ENCODE measurements around the gene CATSPER3. TPM values are rescaled to one million over a fixed set of nuclear protein-coding genes. Genes with fewer than 3 reads are reported as not detected.

CATSPER3 gene
- polyA plus RNA-seq, 1 donor (not counting 4 experiments of a cell fraction or from before 2014, with no cell fraction given) = 0.31 TPM

GRCh38 chr5:135016861-135017290 is 49.2 kb downstream of the CATSPER3 start:
- H3K36me3 ChIP-seq (ENCODE audit: control insufficient read depth in 2 of 2, extremely low read depth in 1 of 2, insufficient read depth in 2 of 2, low read length in 2 of 2) = no peaks in the 10 kb centered on the region
- H3K27me3 ChIP-seq (ENCODE audit: control insufficient read depth, extremely low read depth, insufficient read depth, low read length) = peaks cover 3% of the 10 kb centered on the region
- no peak overlapping the region for H3K9ac ChIP-seq (ENCODE audit: control insufficient read depth, extremely low read depth, insufficient read depth, low read length)
- no peaks in the 10 kb centered on the region for H4K20me1 ChIP-seq (ENCODE audit: control insufficient read depth, extremely low read depth, insufficient read depth, low read length)
- no peak overlapping the region for H3K4me2 ChIP-seq (ENCODE audit: control insufficient read depth, extremely low read depth, insufficient read depth, low read depth, low read length)
- H2AFZ ChIP-seq (ENCODE audit: control insufficient read depth, low read length) = no peak overlapping the region
- no peaks in the 10 kb centered on the region for H3K4me1 ChIP-seq (ENCODE audit: control insufficient read depth, extremely low read depth, insufficient read depth, low read length)
- DNase-seq (ENCODE audit: low read depth, low spot score) (no peak), FAIRE-seq (no peak)
- dilution Hi-C loops (cut with MboI; ENCODE audit: extremely low pct_ligation_motif_present, low sequenced_read_pairs) = no loop called here
- no peak overlapping the region for H3K4me3 ChIP-seq (ENCODE audit: control insufficient read depth in 2 of 3, extremely low read depth in 1 of 3, insufficient read depth in 2 of 3, low read depth in 1 of 3, low read length in 3 of 3)
- no peak overlapping the region for H3K27ac ChIP-seq (ENCODE audit: control insufficient read depth, insufficient read depth, low read length)
- TF ChIP-seq, protein P1, sequence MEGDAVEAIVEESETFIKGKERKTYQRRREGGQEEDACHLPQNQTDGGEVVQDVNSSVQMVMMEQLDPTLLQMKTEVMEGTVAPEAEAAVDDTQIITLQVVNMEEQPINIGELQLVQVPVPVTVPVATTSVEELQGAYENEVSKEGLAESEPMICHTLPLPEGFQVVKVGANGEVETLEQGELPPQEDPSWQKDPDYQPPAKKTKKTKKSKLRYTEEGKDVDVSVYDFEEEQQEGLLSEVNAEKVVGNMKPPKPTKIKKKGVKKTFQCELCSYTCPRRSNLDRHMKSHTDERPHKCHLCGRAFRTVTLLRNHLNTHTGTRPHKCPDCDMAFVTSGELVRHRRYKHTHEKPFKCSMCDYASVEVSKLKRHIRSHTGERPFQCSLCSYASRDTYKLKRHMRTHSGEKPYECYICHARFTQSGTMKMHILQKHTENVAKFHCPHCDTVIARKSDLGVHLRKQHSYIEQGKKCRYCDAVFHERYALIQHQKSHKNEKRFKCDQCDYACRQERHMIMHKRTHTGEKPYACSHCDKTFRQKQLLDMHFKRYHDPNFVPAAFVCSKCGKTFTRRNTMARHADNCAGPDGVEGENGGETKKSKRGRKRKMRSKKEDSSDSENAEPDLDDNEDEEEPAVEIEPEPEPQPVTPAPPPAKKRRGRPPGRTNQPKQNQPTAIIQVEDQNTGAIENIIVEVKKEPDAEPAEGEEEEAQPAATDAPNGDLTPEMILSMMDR (optimal IDR thresholded peaks at IDR 0.05 in 1 of 3, IDR thresholded peaks at IDR 0.05 in 1 of 3, conservative IDR thresholded peaks at IDR 0.05 in 1 of 3; ENCODE audit: extremely low read depth in 1 of 3, insufficient read depth in 2 of 3, low read length in 3 of 3) = no peak
- TF ChIP-seq EZH2 (IDR thresholded peaks at IDR 0.05; ENCODE audit: low read length) = no peak
- H3K9me1 ChIP-seq (ENCODE audit: control insufficient read depth, extremely low read depth, insufficient read depth, low read length) = no peaks in the 10 kb centered on the region
- no peaks in the 10 kb centered on the region for H3K9me3 ChIP-seq (ENCODE audit: control insufficient read depth, low read depth, low read length)
- no peaks in the 10 kb centered on the region for H3K79me2 ChIP-seq (ENCODE audit: control insufficient read depth, insufficient read depth, low read length)

- Histone ChIP-seq H3K9ac (ENCODE audit: control insufficient read depth, extremely low read depth, insufficient read depth, low read length) (no peak overlapping the region), H2AFZ (ENCODE audit: control insufficient read depth, low read length) (no peak overlapping the region), H3K9me1 (ENCODE audit: control insufficient read depth, extremely low read depth, insufficient read depth, low read length) (no peaks in the 10 kb centered on the region), H3K36me3 (ENCODE audit: control insufficient read depth in 2 of 2, extremely low read depth in 1 of 2, insufficient read depth in 2 of 2, low read length in 2 of 2) (no peaks in the 10 kb centered on the region), H3K9me3 (ENCODE audit: control insufficient read depth, low read depth, low read length) (no peaks in the 10 kb centered on the region), H3K79me2 (ENCODE audit: control insufficient read depth, insufficient read depth, low read length) (no peaks in the 10 kb centered on the region), H4K20me1 (ENCODE audit: control insufficient read depth, extremely low read depth, insufficient read depth, low read length) (no peaks in the 10 kb centered on the region), H3K27ac (ENCODE audit: control insufficient read depth, insufficient read depth, low read length) (no peak overlapping the region), H3K27me3 (ENCODE audit: control insufficient read depth, extremely low read depth, insufficient read depth, low read length) (peaks cover 3% of the 10 kb centered on the region), H3K4me2 (ENCODE audit: control insufficient read depth, extremely low read depth, insufficient read depth, low read depth, low read length) (no peak overlapping the region), H3K4me3 (ENCODE audit: control insufficient read depth in 2 of 3, extremely low read depth in 1 of 3, insufficient read depth in 2 of 3, low read depth in 1 of 3, low read length in 3 of 3) (no peak overlapping the region), H3K4me1 (ENCODE audit: control insufficient read depth, extremely low read depth, insufficient read depth, low read length) (no peaks in the 10 kb centered on the region)
- DNase-seq (ENCODE audit: low read depth, low spot score) = no peak
- dilution Hi-C loops (cut with MboI; ENCODE audit: extremely low pct_ligation_motif_present, low sequenced_read_pairs) = no loop called here
- FAIRE-seq = no peak
- TF ChIP-seq, protein P1 (optimal IDR thresholded peaks at IDR 0.05 in 1 of 3, IDR thresholded peaks at IDR 0.05 in 1 of 3, conservative IDR thresholded peaks at IDR 0.05 in 1 of 3; ENCODE audit: extremely low read depth in 1 of 3, insufficient read depth in 2 of 3, low read length in 3 of 3) = no peak
- no peak for TF ChIP-seq EZH2 (IDR thresholded peaks at IDR 0.05; ENCODE audit: low read length)
These were observed 50.8 kb downstream of the CATSPER3 start for GRCh38 chr5:135018457-135018856.
